CD4-positive, alpha-beta T cell treated with Interferon alpha-2 for 1 hour (primary cell): ENCODE results near the gene EIF5A.

Experiments
- DNase-seq, 2 donors: peaks; one replicate each; pipeline ENCODE4 v3.0.0-alpha.2; 2020 to 2022

EIF5A gene

DNA sequence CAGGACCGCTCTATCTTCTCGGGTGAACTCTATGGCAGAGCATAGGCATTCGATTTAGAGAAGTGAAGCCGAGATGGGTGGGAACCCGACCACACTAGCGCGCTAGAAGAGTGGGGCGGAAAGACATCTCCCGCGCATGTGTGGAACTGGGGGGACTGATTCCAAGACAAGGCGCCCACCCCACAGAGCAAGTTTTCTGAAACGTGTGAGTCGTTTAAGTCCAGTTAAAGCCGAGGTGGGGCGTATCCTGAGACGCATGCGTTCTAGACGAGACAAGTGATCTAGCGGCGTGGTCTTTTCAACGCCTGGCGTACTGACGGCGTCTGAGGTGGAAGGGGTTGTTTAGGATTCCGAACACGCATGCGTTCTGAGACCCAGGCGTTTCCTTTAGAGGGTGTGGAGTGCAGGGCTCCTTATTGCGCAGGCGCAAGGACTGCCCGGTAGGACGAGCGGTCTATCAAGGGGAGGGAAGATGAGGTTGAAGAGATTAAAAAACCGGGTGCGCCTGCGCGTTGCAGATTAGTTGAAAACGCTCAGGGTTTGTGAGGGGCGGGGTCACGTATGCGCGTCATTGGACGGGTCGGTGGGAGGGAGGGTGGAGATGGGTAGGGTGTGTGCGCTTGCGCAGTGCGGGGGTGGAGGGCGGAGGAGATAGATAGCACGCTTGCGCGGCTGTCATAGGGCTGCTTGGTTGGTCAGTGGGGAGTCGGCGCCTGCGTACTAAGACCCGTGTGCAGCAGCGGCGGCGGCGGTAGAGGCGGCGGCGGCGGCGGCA lies at the start of gene EIF5A:
TSS of gene EIF5A (plus strand) at position 718 of the 775 bp plus-strand sequence. CDS start 2,008 bp downstream, outside the sequence.
- DNase-seq: peak; percentile 100

GRCh38 chr17:7258731-7259554 lies 48.5 kb upstream of the EIF5A start:
- DNase-seq: no peak

GRCh38 chr17:7259555-7259889 lies 47.9 kb upstream of the EIF5A start:
- DNase-seq: no peak

DNA sequence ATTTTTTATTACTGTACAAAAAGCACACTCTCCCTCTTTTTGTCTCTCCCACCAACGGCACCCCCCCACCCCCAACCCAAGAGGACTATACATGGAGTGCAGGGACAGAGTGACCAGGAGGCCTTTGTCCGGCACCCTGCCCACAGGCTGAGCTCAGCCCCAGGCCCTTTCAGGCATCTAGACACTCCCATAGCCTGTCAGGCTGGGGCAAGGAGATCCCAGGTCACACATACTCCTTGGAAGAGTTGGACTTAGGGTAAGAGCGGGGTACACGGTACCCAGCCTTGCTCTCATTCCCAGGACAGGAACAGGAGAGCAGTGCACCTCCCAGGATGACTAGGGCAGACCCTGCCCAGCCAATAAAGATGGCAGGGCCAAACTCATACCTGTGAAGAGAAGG lies 47.3 kb upstream of the EIF5A start:
- no peak for DNase-seq

GRCh38 chr17:7260651-7261378 lies 46.6 kb upstream of the EIF5A start:
- DNase-seq: peak in 1 of 2 donors; percentile 49

DNA sequence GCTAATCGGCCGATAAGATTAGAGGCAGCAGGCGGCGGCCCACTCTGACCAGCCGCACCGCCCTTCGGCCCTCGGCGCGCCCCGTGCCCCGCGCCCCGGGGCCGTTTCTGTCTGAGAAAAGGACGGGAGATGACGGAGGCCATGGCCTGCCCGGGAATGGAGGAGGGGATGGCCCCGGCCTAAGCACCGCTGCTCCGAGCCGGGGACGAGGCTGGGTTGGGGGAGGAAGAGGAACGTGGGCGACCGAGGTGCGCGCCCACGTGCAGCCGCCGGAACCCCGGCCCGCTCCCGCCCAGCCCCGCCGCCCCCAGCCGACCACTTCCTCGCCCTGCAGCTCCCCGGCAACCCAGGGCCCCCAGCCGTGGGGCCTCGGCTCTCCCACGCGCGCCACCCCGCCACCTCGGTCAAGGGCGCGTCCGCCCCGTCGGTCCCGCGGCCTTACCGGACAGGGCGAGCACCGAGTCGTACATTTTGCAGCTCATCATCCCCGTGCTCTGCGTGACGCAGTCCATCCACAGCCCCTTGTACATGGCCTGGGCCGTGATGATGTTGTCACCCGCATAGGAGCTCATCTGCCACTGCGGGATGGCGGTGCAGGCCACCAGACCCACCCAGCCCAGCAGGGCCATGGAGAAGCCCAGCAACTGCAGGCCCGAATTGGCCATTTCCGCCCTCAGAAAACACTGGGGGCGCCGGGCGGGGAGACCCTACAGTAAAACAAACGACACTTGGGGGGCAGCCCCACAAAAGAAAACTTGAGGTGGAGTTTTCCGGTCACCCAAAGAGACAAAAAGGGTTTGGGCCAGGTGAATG lies 45.8 kb upstream of the EIF5A start:
- peak in 1 of 2 donors; percentile 40 for DNase-seq

DNA sequence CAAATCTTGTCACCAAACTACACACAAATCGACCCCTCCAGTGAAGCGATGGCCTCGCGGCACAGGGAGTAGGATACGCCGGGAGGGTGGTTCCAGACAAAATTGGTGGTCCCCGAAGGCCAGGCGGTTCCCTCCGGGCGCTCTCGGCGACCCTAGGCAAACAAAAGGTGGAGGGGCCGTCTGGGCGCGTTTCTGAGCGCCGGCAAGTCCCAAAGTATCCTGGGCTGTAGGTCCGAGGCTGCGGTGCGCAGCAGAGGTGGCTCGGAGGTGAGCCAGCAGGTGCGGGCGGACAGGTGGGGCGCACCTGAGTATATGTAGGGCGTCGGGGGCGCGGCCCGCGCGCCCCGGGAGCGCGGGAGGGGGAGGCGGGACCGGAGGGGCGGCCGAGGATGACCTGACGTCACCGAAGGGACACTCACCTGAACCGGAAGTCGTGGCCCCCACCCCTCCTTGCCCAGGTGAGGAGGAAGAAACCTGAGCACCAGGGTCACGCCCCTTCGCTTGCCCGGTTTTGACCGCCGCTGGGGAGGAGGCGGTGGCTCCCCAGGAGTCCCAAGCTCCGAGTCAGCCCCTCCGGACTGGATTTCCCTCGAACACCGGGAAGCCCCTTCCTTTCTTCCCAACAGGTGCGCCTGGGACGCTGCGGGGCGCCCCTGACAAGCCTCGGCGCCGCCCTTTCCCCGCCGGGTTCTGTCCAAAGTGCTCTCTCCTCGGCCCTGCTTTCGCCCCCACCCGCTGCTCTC lies 45.1 kb upstream of the EIF5A start, which contains the start of gene CLDN7:
TSS of gene CLDN7 (minus strand) at position 287 of the 743 bp plus-strand sequence. CDS start 435 bp downstream, outside the sequence.
- no peak for DNase-seq

- DNase-seq: no peak
Observed at GRCh38 chr17:7262935-7263800, 44.3 kb upstream of the EIF5A start.

- DNase-seq: no peak
Observed at GRCh38 chr17:7263801-7264078, 43.7 kb upstream of the EIF5A start.

- DNase-seq: no peak
Observed at GRCh38 chr17:7266784-7267183, 40.6 kb upstream of the EIF5A start.

- no peak for DNase-seq
Observed at GRCh38 chr17:7279448-7279847, 28.0 kb upstream of the EIF5A start.

- peak; percentile 79 to 90 for DNase-seq
Observed at GRCh38 chr17:7280519-7281073, 26.8 kb upstream of the EIF5A start.

DNA sequence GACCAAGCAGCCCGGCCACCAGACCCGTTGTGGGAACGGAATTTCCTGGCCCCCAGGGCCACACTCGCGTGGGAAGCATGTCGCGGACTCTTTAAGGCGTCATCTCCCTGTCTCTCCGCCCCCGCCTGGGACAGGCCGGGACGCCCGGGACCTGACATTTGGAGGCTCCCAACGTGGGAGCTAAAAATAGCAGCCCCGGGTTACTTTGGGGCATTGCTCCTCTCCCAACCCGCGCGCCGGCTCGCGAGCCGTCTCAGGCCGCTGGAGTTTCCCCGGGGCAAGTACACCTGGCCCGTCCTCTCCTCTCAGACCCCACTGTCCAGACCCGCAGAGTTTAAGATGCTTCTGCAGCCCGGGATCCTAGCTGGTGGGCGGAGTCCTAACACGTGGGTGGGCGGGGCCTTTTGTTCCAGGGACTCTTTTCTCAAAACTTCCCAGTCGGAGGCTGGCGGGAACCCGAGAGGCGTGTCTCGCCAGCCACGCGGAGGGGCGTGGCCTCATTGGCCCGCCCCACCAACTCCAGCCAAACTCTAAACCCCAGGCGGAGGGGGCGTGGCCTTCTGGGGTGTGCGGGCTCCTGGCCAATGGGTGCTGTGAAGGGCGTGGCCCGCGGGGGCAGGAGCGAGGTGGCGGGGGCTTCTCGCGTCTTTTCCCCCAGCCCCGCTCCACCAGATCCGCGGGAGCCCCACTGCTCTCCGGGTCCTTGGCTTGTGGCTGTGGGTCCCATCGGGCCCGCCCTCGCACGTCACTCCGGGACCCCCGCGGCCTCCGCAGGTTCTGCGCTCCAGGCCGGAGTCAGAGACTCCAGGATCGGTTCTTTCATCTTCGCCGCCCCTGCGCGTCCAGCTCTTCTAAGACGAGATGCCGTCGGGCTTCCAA lies 26.1 kb upstream of the EIF5A start, which contains the start of gene SLC2A4:
TSS of gene SLC2A4 (plus strand) at position 645 of the 879 bp plus-strand sequence. CDS start at position 862, 217 bp downstream.
- DNase-seq: peak; percentile 88 to 90

DNA sequence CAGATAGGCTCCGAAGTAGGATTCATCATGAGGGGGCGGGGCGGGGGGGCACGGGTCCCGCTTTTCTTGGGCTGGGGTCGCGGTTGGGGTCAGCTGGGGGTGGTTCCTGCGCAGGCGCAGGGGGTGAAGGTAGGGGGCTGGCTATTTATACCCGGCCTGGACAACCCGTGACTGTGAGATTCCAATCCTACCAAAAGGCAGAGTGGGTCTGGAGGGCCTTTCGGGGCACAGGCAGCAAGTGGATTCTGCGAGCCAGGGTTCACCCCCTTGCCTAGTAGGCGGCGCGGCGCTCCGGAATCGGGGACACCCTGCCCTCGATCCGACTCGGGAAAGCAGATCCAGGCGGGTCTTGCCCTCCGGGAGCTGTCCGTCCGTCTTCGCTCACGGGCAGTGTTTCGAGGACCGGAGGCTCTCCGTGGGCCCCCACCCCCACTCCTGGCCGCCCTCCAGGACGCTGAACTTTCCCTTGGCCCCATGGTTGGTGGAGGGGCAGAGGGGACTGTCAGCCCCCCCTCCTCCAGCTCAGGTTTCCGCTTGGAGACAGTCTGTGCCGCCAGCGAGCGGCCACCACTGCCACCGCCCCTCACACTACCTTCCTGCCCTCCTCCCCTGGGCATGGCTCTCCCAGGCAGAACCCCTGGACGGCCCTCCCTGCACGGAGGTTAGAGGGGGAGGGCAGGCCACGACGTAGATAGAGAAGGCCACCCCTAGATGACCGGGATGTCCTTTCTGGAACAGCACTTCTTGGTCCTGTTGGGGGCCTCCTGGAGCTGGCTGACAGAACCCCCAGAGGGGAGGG lies 25.3 kb upstream of the EIF5A start:
- no peak for DNase-seq

- DNase-seq: no peak
Observed at GRCh38 chr17:7282752-7283321, 24.6 kb upstream of the EIF5A start.

DNA sequence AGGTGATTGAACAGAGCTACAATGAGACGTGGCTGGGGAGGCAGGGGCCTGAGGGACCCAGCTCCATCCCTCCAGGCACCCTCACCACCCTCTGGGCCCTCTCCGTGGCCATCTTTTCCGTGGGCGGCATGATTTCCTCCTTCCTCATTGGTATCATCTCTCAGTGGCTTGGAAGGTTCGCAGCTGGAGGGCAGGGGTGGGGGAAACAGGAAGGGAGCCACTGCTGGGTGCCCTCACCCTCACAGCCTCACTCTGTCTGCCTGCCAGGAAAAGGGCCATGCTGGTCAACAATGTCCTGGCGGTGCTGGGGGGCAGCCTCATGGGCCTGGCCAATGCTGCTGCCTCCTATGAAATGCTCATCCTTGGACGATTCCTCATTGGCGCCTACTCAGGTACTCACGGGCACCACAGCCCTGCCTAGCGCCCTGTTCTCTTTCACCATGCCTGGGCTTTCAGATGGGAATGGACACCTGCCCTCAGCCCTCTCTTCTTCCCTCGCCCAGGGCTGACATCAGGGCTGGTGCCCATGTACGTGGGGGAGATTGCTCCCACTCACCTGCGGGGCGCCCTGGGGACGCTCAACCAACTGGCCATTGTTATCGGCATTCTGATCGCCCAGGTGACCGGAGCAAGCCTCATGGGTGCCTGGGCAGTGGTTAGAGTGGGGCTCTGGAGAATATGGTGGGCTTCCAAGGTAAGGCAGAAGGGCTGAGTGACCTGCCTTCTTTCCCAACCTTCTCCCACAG lies 23.8 kb upstream of the EIF5A start:
- DNase-seq: no peak

- DNase-seq: no peak
Observed at GRCh38 chr17:7284911-7285310, 22.5 kb upstream of the EIF5A start.
